ENCODE measurements around the gene RAPGEF2.
A peak's percentile ranks its signal among the peaks of the same experiment; 100 is the strongest.
"Not testable (repeated sequence)": the region's sequence is repeated elsewhere in the genome, so short reads cannot be mapped to it uniquely, and the experiment has no call there.

RAPGEF2 gene

DNA sequence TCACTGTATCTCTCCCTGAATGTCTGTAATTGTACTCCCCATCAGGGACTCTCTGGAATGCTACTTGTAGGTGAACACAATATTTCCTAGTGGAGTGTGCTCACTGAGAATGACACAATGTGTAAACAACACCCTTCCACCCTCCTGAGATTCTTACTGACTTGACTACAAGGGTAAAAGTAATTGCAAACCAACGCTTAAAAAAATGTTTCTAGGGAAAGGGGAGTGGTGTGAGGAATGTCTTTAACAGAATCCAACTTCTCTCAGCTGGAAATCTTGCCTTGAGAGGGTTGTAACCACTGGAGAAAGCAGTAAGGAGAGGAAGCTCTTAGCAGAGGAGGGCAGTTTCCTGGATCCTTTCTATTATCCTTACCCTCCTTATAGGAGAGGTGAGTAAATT is 5.1 kb upstream of the RAPGEF2 start:
- no peak for DNase-seq (ENCODE audit: low spot score)

DNA sequence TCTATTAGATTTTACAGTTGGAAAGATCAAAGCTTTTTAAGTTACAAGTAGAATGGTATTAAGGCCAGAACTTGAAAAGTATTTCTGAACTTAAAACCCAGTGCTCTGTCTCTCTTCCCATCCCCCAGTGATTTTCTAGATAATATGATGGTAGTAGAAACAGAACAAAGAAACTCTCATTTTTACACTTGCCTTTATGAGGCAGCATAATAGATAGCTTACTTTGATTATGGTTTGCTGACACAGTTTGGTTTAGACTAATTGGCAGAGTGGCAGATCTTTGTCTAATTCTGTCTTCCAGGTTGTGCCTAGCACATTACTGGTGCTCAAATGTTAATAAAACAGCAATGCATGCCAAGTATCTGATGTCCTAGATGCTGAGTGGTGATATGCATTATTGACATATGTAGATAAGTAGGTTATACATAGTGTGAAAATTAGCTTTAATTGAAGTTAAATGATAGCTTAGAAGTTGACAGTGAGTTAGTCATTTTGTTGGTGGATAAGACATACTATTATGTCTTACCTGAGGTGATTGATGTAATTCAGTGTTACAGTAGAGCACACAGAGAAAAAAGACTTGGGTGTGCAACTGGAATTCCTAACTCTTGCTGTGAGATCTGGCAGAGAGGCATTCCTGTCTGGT is 4.3 kb upstream of the RAPGEF2 start:
- no peak for DNase-seq (ENCODE audit: low spot score)

DNA sequence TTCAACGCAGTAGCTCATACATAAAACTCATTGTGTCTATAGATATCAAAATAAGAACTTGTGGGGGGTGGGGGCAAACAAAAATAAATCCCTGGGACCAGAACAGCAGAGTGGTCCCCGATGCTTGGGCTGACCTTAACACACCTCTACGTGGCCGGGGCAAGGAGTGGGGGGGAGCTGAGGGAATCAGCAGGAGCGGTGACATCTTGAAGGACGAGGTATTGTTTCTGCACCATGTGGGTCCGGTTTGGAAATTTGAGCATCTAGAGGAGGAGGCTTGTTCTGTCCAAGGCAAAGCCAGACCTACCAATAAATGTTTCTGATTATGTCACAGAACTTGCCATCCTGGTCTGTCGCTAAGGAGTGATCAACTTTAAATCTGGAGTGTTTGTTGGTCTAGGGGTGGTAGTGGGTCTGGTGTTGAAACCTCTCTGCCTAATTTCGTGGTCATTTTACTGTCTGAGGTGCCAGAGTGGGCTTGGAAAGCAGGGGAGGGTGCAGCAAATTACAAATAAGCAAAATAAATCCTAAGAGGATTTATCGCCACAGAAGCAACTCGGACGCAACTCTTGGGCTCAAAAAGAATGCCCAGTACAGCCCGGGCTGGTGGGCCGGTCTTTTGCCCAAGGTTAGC is 774 bp upstream of the RAPGEF2 start:
- DNase-seq (ENCODE audit: low spot score) = peak; percentile 10

DNA sequence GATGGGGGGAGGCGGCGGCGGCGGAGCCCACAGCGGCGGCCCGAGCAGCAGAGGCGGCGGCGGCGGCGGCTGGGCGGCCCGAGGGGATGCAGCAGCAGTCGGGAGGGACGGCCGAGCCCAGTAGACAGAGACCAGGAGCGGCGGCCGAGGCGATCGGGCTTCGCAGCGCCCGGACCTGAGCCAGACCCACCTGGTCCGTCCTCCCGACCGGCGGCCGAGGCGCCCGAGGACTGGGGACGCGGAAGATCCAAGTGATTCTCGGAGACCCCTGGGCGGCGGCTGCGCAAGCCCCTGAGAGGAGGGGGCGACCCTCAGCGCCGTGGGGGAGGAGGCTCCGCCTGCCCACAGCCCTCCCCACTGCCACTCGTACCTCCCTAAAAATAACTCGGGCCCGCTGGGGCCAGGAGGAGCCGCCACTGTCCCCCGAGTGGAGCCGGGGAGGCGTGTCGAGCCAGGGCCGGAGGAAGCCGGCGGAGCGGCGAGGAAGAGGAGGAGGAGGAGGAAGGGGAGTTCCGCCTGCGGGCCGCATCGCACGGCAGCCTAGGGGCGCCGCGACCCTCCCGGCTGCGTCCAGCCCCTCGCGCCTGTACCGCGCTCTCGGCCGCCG is 608 bp downstream of the RAPGEF2 start:
- DNase-seq (ENCODE audit: low spot score) = peak; percentile 36

DNA sequence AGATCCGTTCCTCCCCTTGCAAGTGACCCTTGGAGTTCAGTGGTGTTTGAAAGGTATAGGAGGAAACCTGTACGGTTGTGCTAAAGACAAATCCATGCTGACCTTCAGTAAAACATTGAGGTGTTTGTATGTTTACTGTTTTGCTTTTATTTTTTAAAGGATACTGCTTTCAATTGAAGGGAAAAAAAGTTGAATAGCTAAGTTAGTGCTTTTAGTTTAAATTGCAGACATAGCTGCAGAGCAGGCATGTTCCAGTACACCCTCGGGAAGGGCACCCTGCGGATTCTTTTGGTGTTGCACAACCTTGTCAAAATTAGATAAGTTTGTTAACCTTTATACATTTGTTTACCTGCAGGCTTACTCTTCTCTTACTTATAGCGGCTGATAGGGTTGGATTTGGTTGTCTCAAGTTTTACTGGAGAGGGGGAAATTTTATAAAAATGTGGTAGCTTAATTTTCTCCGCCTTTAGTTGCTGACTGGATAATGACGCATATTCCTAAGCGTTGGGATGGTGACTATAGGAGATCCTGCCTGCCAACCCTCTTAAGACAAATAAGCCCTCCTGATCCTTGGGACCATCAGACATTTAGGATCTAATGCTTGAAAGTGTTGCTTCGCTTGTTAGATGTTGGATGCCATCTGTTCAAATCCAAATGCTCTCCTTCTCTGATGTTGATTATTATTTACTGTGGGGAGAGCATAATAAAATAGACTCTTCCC is 2.0 kb downstream of the RAPGEF2 start:
- peak; percentile 17 for DNase-seq (ENCODE audit: low spot score)

DNA sequence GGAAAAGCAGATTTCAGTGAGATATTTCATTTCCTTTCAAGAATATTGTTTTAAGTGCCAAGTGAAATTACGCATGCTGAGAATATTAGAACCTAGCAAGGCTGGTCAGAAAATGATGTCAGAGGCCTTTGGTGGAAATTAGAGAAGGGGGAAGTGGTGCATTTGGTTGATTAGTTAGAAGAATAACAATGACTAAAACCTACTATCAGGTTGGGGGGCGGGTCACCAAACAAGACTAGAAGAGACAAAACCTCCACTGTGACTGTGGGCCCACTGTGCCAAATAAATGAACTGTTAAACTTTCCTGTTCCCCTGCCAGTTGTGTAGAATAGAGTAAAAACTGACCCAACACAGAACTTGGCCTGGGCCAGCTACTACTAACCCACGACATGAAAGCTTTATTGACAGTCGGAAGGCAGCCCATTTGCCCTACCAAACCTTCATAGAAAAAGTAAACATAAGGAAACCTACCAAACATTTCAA is 2.9 kb downstream of the RAPGEF2 start:
- peak; percentile 13 for DNase-seq (ENCODE audit: low spot score)

DNA sequence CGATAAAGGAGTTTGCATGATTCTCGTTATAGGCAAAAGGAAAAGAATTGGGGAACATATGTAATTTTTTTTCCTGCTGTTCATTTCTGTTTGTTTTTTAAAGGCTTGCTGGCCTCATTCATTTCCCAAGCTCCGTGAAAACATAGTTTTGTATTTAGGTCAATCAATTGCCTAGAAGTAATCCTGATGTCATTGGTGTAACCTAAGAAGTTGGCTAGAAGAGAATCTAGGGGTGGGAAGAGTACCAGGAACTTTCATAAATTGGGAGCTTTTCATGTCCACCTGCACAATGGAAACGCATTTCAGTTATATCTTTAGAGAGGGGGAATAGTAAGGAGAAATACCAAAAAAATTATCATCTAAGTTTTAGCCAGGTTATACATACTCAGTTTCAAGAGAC is 3.8 kb downstream of the RAPGEF2 start:
- DNase-seq (ENCODE audit: low spot score) = no peak

DNA sequence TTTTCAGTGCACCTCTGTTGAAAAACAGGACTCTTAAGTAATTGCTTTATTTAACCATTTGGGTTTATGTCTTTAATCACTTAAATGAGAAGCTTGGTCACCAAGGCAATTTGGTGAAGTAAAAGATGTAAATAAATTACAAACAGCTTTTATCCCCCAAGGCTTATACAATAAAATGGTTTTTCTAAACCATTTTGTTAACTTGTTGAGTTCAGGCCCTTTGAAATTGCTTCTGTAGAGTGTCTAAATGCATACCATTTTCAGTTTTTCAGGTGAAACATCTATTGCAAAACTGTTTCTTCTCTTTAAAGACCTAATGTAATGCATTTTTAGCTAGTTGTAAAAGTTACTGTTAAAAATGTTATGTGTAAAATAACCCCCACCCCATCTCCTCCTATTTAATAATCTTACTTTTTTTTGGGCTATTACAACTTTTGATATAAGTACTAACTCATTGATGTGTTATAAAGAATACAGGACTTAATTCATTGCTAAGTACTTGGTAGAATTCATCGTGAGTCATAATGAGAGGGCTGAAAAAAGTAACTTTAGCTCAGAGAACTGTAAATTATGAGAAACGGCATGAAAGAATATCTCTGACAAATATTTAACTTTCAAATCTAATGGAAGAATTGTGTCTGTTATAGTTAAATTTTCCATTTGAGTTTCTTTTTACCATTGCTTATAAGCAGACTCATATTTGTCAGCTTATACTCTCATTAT is 4.5 kb downstream of the RAPGEF2 start:
- no peak for DNase-seq (ENCODE audit: low spot score)

DNA sequence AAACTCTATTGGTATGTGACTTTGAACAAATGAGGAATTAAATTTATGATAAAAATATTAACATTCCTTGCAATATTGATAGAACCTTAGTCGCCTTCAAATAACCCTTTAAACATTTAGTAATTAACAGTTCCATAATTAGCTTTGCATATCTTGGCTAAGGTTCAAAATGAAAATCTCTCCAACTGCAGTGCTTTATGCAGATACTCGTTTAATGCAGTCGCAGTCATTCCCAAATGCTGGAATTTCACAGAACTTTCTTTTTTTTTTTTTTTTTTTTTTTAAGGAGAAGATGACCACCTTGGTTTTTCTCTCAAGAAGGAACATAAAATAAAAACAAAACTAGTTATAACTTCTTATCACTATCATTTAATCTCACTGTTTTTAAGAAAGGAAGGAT is 5.2 kb downstream of the RAPGEF2 start:
- DNase-seq (ENCODE audit: low spot score) = no peak

DNA sequence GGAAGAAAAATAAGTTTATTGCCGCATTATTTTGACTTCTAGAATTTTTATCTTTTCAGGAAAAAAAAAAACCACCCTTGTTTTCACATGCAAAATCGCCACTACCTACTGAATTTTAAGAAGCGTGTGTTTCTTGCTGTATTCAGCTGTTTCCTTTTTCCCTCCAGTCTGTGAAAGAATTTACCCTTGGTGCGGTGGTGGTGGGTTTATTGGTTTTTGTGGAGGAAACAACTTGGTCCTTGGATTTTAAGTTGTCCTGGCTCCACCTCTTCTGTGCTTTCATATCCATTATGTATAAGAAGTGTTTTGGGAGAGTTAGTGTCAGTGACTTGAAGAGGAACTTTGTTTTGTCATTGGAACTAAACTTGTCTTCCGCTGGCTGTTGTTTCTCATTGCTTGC is 8.1 kb downstream of the RAPGEF2 start:
- DNase-seq (ENCODE audit: low spot score) = no peak

DNA sequence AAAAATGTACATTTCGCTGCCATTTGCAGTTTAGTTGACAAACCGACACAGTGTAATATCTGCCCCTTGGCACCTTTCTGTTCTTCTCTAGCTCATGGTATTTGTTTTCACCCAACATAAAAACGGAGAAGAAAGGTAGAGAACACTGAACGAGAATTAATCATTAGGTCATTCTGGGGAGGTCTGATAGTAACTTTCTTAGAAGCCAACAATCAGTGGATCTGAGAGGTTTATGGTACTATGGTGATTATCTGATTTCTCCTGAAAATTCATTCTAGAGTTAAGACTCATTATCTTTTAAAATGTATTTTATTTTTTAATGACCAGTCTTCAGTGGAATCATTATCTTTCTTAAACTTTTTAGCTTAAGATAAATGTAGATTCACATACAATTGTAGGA is 8.5 kb downstream of the RAPGEF2 start:
- DNase-seq (ENCODE audit: low spot score) = no peak

DNA sequence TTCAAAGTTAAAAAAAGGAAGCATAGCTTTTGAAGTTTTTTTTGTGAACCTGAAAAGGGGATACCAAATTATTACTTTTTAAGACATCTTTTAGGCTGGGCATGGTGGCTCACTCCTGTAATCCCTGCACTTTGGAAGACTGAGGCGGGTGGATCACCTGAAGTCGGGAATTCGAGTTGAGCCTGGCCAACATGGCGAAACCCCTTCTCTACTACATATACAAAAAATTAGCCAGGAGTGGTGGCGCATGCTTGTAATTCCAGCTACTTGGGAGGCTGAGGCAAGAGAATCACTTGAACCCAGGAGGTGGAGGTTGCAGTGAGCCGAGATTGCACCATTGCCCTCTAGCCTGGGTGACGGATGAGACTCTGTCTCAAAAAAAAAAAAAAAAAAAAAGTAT is 10.5 kb downstream of the RAPGEF2 start:
- not testable (repeated sequence) for DNase-seq (ENCODE audit: low spot score)

DNA sequence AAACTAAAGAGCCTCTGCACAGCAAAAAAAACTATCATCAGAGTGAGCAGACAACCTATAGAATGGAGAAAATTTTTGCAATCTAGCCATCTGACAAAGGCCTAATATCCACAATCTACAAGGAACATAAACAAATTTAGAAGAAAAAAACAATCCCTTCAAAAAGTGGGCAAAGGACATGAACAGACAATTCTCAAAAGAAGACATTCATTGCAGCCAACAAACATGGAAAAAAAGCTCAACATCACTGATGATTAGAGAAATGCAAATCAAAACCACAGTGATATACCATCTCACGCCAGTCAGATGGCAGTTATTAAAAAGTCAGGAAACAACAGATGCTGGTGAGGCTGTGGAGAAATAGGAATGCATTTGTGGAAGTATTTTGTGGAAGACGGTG is 13.2 kb downstream of the RAPGEF2 start:
- DNase-seq (ENCODE audit: low spot score) = not testable (repeated sequence)

DNA sequence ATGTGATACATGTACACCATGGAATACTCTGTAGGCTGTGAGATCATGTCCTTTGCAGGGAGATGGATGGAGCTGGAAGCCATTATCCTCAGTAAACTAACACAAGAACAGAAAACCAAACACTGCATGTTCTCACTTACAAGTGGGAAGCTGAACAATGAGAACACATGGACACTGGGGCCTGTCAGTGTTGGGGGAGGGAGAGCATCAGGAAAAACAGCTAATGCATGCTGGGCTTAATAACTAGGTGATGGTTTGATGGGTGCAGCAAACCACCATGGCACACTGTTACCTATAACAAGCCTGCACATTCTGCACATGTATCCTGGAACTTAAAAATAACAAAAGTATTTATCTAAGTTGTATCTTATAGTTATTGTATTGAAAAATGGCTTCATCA is 13.8 kb downstream of the RAPGEF2 start:
- DNase-seq (ENCODE audit: low spot score) = peak; percentile 33

DNA sequence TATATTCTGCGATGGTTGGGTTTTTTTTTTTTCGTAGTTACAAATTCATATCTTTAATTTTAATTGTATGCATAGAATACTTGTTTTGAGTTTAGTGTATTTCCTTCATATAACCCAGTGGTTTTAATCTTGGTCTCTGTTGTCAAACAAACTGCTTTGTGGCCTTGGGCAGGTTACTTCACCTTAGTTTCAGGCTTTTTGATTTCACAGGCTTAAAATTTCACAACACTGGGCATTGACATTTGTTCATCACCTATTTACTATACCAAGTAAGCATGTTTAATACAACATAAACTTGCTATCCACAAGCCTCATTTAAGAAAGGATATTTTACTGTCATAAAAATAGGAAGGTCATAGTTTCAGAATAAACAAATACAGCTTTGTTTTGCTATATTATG is 14.7 kb downstream of the RAPGEF2 start:
- no peak for DNase-seq (ENCODE audit: low spot score)

DNA sequence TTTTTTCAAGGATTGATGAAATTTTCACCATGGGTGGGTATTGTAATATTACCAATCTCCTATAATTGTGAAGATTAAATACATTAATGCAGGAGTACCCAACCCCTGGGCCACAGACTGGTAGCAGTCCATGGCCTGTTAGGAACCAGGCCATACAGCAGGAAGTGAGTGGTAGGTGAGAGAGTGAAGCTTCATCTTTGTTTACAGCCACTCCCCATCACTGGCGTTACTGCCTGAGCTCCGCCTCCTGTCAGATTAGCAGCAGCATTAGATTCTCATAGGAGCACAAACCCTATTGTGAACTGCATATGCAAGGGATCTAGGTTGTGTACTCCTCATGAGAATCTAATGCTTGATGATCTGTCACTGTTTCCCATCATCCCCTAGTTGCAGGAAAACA is 15.1 kb downstream of the RAPGEF2 start:
- DNase-seq (ENCODE audit: low spot score) = no peak

DNA sequence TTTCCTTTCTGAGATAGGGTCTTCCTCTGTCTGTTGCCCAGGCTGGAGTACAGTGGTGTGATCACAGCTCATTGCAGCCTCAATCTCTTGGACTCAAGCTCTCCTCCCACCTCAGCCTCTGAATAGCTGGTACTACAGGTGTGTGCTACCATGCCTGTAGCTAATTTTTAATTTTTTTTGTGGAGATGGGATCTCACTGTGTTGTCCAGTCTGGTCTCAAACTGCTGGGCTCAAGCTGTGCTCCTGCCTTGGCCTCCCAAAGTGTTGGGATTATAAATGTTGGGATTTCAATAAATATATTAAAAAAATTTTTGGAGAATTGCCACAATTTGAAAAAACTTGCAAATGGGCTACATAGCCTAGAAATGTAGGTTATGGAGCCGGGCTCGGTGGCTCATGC is 18.5 kb downstream of the RAPGEF2 start:
- DNase-seq (ENCODE audit: low spot score) = no peak

DNA sequence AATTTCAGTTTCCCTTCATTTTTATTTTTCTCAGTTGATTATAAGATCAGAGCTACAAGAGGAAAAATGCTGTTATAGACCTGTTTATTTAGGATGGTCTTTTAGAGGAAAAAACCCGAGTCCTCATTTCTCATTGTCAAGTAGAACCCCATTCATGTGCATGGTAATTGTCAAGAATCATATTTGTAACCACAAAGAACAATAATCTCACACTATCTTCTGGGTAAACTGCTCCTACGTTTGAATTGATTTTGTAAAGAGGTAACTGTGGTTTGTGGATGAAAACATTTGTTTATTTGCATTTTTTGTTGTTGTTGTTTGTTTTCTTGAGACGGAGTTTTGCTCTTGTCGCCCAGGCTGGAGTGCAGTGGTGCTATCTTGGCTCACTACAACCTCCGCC is 23.8 kb downstream of the RAPGEF2 start:
- DNase-seq (ENCODE audit: low spot score) = no peak

DNA sequence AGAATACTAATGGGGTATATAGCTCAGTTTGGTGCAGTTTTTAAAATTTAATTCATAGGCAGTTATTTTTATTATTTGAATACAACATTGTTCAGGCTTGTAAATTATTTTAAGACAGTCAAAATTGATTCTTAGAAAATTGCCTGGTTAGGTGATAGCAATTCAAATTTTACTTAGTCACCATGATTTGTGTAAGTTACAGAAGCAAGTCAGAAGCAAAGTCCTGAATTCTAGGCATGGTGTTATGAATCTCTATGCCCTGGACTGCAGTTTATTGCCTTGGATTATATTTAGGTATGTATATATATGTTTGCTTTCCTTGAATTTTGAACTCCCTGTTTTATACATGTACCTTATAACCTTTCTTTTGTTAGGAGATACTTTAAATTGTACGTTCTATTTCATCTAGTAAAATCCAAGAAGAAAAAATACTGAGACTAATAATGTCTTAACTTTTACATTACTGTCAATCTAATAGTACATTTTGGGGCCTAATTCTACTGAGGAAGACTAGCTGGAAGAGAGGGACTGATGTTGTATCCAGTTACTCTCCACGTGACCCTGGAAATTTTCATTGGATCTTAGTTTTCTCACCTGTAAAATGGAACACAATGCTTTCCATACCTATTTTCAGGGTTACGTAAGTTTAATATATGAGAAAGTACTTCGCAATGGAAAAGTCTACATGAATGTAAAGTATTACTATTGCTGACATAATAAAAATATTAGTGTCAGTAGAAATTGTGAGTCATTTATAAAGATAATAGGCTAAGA is 25.1 kb downstream of the RAPGEF2 start:
- DNase-seq (ENCODE audit: low spot score) = no peak

DNA sequence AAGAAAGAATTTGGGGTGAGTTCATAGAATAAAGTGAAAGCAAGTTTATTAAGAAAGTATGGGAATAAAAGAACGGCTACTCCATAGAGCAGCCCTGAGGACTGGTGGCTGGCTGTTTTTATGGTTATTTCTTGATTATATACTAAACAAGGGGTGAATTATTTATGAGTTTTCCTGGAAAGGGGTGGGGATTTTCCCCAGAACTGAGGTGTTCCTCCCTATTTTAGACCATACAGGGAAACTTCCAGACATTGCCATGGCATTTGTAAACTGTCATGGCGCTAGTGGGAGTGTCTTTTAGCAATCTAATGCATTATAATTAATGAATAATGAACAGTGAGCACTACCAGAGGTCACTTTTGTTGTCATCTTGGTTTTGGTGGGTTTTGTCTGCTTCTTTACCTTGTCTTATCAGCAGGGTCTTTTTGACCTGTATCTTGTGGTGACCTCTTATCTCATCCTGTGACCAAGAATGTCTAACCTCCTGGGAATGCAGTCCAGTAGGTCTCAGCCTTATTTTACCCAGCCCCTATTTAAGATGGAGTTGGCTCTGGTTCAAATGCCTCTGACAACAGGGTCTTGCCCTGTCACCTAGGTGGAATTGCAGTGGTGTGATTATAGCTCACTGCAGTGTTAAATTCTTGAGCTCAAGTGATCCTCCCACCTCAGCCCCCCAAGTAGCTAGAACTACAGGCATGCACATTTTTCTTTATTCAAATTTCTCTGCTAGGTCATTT is 27.1 kb downstream of the RAPGEF2 start:
- DNase-seq (ENCODE audit: low spot score) = no peak

DNA sequence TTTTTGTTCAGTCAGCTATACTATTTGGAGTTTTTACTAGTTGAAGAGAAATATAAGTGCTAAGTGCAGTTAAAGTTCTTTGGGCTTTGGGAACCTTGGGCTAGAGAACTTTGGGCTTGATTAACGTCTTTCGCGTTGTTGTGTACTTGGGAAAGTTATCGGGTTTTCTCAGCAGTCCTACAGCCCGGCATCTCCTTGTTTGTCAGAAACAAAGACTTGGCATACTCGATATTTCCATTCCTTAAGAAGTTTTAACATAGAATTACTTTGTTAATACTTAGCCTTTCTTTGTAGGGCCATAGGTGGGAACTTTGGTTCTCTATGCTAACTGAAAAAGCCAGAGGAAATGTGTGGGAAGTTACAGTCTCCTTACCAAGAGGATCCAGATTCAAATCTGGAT is 28.7 kb downstream of the RAPGEF2 start:
- no peak for DNase-seq (ENCODE audit: low spot score)

Measured in Ammon's horn (tissue), 1 donor.